Erythroblast (primary cell): ENCODE data around the gene MED20.

ENCODE experiments used
- GATA1 ChIP-seq: IDR thresholded peaks from 2 replicates; pipeline ENCODE4 v1.6.1; 2011; ENCODE audit warnings: low read depth, mild to moderate bottlenecking, control low read depth, low read length, moderate library complexity
- POLR2A ChIP-seq: IDR thresholded peaks from 2 replicates; pipeline ENCODE4 v1.6.1; 2011; ENCODE audit warnings: mild to moderate bottlenecking, low read length

DNA sequence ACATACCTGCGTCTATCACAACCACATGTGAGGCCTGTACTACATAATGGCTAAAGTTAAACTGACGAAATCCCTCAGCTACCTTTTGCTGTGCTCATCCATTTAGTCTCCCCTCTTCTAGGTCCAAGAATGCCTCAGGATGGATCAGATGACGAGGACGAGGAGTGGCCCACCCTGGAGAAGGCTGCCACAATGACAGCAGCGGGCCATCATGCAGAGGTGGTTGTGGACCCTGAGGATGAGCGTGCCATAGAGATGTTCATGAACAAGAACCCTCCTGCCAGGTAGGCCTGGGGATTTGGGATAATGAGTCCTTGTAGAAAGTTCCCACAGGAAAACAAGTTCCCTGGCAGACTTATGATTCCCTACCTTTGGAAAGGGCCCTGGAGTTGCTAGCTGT, 6.3 kb upstream of the MED20 start:
- TF ChIP-seq POLR2A (no peak), GATA1 (no peak)
